RWPE2 (cell line): ENCODE data around the gene EFCAB9.

Experiments
- ATAC-seq: fragments of 200-7000 bp; cut with Tn5 transposase; 3 replicates; pipeline ENCODE4 v1.9.1; 2021; ENCODE audit warnings: low read depth
- DNase-seq: peaks from one replicate; pipeline ENCODE4 v3.0.0-alpha.2; 2020; ENCODE audit warnings: low spot score
- H3K27ac ChIP-seq: fragments of 450-650 bp; 2 replicates; pipeline ENCODE4 v1.5.1; 2017; ENCODE audit warnings: mild to moderate bottlenecking; ENCODE audit not compliant: poor library complexity, severe bottlenecking
- H3K27me3 ChIP-seq: fragments of 250-450 bp; sonication (Bioruptor Pico); 2 replicates; pipeline ENCODE4 v1.5.1; 2021; ENCODE audit warnings: mild to moderate bottlenecking, moderate library complexity; ENCODE audit not compliant: insufficient read depth, poor library complexity, severe bottlenecking
- H3K36me3 ChIP-seq: fragments of 250-450 bp; sonication (Bioruptor Pico); 2 replicates; pipeline ENCODE4 v1.5.1; 2020; ENCODE audit warnings: low read depth, mild to moderate bottlenecking, moderate library complexity
- H3K4me1 ChIP-seq: fragments of 250-450 bp; sonication (Bioruptor Pico); 2 replicates; pipeline ENCODE4 v1.5.1; 2021; ENCODE audit warnings: mild to moderate bottlenecking, moderate library complexity; ENCODE audit not compliant: insufficient read depth, poor library complexity, severe bottlenecking
- H3K4me3 ChIP-seq: fragments of 250-450 bp; sonication (Bioruptor Pico); 2 replicates; pipeline ENCODE4 v1.5.1; 2021; ENCODE audit warnings: mild to moderate bottlenecking, moderate library complexity; ENCODE audit not compliant: severe bottlenecking
- H3K9me3 ChIP-seq: fragments of 250-450 bp; sonication (Bioruptor Pico); 2 replicates; pipeline ENCODE4 v1.5.1; 2021; ENCODE audit warnings: mild to moderate bottlenecking, moderate library complexity; ENCODE audit not compliant: severe bottlenecking
- CTCF ChIP-seq: fragments of 450-650 bp; IDR thresholded peaks from one replicate; pipeline ENCODE4 v1.5.1; 2017; ENCODE audit warnings: mild to moderate bottlenecking, moderate library complexity; ENCODE audit not compliant: poor library complexity, severe bottlenecking

The EFCAB9 gene

GRCh38 chr5:172193872-172194271 is at the start of gene EFCAB9:
TSS of gene EFCAB9 (plus strand) at chr5:172194172. CDS start at chr5:172194173, 1 bp downstream.
- TF ChIP-seq CTCF: no peak
- no peaks in the 10 kb centered on the region for H3K36me3 ChIP-seq
- no peak for ATAC-seq

GRCh38 chr5:172144291-172144815 is 49.6 kb upstream of the EFCAB9 start:
- no peaks in the 10 kb centered on the region for H3K27me3 ChIP-seq

More at GRCh38 chr5:172193872-172194271, at the start of gene EFCAB9:
- H3K27me3 ChIP-seq: no peaks in the 10 kb centered on the region
- no peak within 1 kb of the TSS for H3K4me3 ChIP-seq
- H3K27ac ChIP-seq: no peak within 1 kb of the TSS
- no peaks in the 10 kb centered on the region for H3K4me1 ChIP-seq
- H3K9me3 ChIP-seq: no peaks in the 10 kb centered on the region
- DNase-seq: no peak

GRCh38 chr5:172144931-172145869 is 48.8 kb upstream of the EFCAB9 start:
- Histone ChIP-seq H3K9me3 (no peaks in the 10 kb centered on the region), H3K27ac (no peak overlapping the region), H3K4me1 (no peaks in the 10 kb centered on the region), H3K36me3 (peaks cover 4% of the 10 kb centered on the region; the same call in 1 of the 2 replicates), H3K27me3 (no peaks in the 10 kb centered on the region), H3K4me3 (no peak overlapping the region)
- TF ChIP-seq CTCF: no peak
- DNase-seq: peak; percentile 44
- ATAC-seq: no peak

More at GRCh38 chr5:172144291-172144815, 49.6 kb upstream of the EFCAB9 start:
- H3K4me1 ChIP-seq: no peaks in the 10 kb centered on the region
- no peak overlapping the region for H3K4me3 ChIP-seq
- DNase-seq: peak; percentile 51
- no peak overlapping the region for H3K27ac ChIP-seq
- no peak for TF ChIP-seq CTCF
- no peak; the same call in 2 of the 3 replicates for ATAC-seq
- H3K9me3 ChIP-seq: no peaks in the 10 kb centered on the region
- peaks cover 4% of the 10 kb centered on the region; the same call in 1 of the 2 replicates for H3K36me3 ChIP-seq

- peak; percentile 32; the same call in 2 of the 3 replicates for ATAC-seq
- Histone ChIP-seq H3K4me3 (no peak overlapping the region), H3K4me1 (no peaks in the 10 kb centered on the region), H3K27me3 (no peaks in the 10 kb centered on the region), H3K36me3 (peaks cover 4% of the 10 kb centered on the region; the same call in 1 of the 2 replicates), H3K9me3 (no peaks in the 10 kb centered on the region), H3K27ac (no peak overlapping the region)
- peak; percentile 58 for DNase-seq
- TF ChIP-seq CTCF: no peak
These were observed 47.9 kb upstream of the EFCAB9 start for GRCh38 chr5:172145870-172146747.
